ENCODE measurements around the gene CEBPA. TPM values are rescaled to one million over a fixed set of nuclear protein-coding genes. Genes with fewer than 3 reads are reported as not detected.
"Not testable (repeated sequence)": the region's sequence is repeated elsewhere in the genome, so short reads cannot be mapped to it uniquely, and the experiment has no call there.

Gene CEBPA
- total and polyA plus RNA-seq, 2 donors = 10.4 to 10.8 TPM

DNA sequence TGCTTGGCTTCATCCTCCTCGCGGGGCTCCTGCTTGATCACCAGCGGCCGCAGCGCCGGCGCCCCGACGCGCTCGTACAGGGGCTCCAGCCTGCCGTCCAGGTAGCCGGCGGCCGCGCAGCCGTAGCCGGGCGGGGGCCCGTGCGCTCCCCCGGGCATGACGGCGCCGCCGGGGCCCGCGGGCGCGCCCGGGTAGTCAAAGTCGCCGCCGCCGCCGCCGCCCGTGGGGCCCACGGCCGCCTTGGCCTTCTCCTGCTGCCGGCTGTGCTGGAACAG is 497 bp downstream of the CEBPA start:
- Histone ChIP-seq H3K4me3 (ENCODE audit: low read depth, low read length) (peak overlapping the region; percentile 72), H3K4me1 (ENCODE audit: insufficient read depth) (no peaks in the 10 kb centered on the region), H3K36me3 (ENCODE audit: insufficient read depth) (no peaks in the 10 kb centered on the region), H3K27ac (ENCODE audit: low read depth) (peak overlapping the region; percentile 23)
- DNase-seq (ENCODE audit: extremely low spot score) = no peak
- WGBS = under 1% methylated on average over 41 of the region's 41 CpGs

DNA sequence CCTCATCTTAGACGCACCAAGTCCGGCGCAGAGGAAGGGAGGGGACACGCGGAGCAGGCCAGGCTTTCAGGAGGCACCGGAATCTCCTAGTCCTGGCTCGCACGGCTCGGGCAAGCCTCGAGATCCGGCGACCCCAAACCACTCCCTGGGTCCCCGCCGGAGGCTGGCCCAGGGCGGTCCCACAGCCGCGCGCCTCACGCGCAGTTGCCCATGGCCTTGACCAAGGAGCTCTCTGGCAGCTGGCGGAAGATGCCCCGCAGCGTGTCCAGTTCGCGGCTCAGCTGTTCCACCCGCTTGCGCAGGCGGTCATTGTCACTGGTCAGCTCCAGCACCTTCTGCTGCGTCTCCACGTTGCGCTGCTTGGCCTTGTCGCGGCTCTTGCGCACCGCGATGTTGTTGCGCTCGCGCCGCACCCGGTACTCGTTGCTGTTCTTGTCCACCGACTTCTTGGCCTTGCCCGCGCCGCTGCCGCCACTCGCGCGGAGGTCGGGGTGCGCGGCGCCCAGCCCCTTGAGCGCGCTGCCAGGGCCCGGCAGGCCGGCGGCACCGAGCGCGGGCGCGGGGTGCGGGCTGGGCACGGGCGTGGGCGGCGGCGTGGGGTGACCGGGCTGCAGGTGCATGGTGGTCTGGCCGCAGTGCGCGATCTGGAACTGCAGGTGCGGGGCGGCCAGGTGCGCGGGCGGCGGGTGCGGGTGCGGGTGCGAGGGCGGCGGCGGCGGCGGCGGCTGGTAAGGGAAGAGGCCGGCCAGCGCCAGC is 1.0 kb downstream of the CEBPA start:
- no peak for DNase-seq (ENCODE audit: extremely low spot score)
- Histone ChIP-seq H3K4me3 (ENCODE audit: low read depth, low read length) (peak overlapping the region; percentile 72), H3K36me3 (ENCODE audit: insufficient read depth) (no peaks in the 10 kb centered on the region), H3K27ac (ENCODE audit: low read depth) (peak overlapping the region; percentile 42), H3K4me1 (ENCODE audit: insufficient read depth) (no peaks in the 10 kb centered on the region)
- 2% methylated on average over 91 of the region's 91 CpGs for WGBS

DNA sequence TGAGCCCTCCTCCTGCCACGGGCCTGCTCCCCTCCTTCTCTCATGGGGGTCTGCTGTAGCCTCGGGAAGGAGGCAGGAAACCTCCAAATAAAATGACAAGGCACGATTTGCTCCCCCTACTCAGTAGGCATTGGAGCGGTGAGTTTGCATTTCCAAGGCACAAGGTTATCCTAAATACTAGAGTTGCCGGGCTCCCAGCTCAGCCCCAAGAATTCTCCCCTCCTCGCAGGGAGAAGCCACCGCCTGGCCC is 1.5 kb downstream of the CEBPA start:
- 16% methylated on average over 7 of the region's 7 CpGs for WGBS
- peak overlapping the region; percentile 38 for H3K27ac ChIP-seq (ENCODE audit: low read depth)
- H3K36me3 ChIP-seq (ENCODE audit: insufficient read depth) = no peaks in the 10 kb centered on the region
- no peaks in the 10 kb centered on the region for H3K4me1 ChIP-seq (ENCODE audit: insufficient read depth)
- peak overlapping the region; percentile 72 for H3K4me3 ChIP-seq (ENCODE audit: low read depth, low read length)
- DNase-seq (ENCODE audit: extremely low spot score) = no peak

DNA sequence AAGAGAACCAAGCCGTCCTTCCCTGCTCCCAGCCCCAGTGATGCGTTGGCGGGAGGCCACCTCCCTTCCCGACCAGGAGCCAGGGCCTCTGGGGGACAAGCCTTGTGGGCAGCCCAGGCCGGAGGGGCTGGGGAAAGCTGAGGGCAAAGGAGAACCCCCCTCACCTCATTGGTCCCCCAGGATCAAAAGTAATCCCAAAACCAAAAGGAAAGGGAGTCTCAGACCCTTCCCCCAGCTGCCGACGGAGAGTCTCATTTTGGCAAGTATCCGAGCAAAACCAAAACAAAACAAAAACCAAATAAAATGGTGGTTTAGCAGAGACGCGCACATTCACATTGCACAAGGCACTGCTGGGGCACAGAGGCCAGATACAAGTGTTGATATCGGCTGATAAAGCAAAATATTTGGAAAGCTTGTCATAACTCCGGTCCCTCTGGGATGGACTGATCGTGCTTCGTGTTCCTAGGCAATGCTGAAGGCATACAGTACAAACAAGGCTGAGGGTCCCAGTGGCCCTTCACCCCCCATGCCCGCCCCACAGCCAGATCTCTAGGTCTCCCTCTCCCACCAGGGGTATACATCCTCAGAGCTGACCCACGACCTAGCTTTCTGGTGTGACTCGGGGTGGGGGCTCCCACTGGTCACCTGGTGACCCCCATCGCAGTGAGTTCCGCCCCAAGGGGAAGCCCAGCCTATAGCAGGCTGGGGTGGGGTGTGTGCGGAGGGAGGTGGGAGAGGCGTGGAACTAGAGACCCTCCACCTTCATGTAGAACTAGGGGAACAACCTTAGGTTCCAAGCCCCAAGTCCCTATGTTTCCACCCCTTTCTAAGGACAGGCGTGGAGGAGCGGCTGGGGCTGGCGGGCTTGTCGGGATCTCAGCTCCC is 2.1 kb downstream of the CEBPA start:
- Histone ChIP-seq H3K27ac (ENCODE audit: low read depth) (peak overlapping the region; percentile 38), H3K36me3 (ENCODE audit: insufficient read depth) (no peaks in the 10 kb centered on the region), H3K4me1 (ENCODE audit: insufficient read depth) (no peaks in the 10 kb centered on the region), H3K4me3 (ENCODE audit: low read depth, low read length) (peak overlapping the region; percentile 72)
- 42% methylated on average over 25 of the region's 25 CpGs for WGBS
- DNase-seq (ENCODE audit: extremely low spot score) = no peak

DNA sequence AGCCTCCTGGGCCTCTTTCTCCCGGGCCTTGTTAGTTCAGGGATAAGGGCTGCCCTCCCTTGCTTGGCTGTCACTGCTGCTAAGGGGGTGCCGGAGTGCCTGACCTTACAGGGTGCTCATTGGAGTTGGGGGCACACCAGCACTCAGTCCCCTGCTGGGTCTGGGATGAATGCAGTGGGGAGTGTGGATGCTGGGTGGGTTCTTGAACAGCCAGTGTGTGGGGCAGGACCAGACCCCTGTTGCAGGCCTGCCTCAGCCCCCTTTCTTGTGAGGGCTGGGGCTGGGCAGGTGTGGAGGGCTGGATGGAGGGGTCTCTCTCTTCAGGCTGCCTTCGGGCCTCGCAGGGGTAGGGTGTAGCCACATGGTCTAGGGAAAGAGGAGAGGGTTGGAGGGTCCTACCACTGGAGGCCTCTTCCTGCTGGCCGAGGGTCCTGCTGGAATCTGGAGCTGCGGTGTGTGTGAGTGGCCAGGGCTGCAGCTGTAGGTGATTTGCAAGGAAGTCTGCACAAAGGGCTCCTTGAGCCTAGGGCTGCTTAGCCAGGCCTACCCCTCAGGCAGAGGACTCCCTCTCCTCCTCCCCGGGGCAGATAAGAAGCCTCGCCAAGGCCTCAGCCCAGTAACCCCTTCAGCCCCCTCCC is 3.2 kb downstream of the CEBPA start:
- Histone ChIP-seq H3K36me3 (ENCODE audit: insufficient read depth) (no peaks in the 10 kb centered on the region), H3K27ac (ENCODE audit: low read depth) (no peak overlapping the region), H3K4me3 (ENCODE audit: low read depth, low read length) (no peak overlapping the region), H3K4me1 (ENCODE audit: insufficient read depth) (no peaks in the 10 kb centered on the region)
- DNase-seq (ENCODE audit: extremely low spot score) = no peak
- 79% methylated on average over 8 of the region's 8 CpGs for WGBS

DNA sequence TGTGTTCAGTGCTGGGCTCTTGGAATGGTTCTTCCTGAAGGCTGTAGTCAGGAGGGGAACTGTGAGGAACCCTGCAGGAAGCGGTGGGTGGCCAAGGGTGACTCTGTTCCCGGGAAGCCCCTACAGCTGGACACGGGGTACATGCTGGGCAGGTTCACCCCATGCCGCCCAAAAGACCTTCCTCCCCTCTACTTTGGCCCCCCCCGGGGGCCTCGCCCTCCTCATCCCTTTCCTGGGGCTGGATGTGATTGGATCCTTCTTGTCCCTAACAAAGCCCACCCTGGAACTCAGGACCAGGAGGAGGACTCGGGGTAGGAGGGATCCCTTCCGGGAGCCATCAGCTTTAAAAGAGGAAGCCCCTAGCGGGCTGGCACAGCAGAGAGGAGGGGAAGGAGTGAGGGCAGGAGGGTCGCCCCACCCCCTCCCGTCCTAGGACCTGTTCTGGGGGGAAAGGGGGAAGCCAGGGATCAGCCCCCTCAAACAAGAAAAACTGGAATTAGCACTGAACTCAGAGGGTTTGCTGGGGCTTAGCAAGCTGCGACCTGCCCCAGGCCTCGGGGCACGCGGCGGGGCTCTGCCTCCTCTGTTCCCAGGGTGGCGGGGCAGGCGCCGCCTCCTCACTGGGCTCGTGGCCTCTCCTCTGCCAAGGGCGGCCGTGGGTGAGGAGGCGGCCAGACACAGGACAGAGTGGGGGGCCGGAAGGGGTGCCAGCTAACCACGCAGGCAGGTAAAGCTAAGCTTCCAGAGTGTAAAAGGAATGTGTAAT is 4.0 kb downstream of the CEBPA start:
- peak; percentile 67 for DNase-seq (ENCODE audit: extremely low spot score)
- H3K36me3 ChIP-seq (ENCODE audit: insufficient read depth) = no peaks in the 10 kb centered on the region
- H3K4me3 ChIP-seq (ENCODE audit: low read depth, low read length) = no peak overlapping the region
- WGBS = 79% methylated on average over 25 of the region's 25 CpGs
- H3K27ac ChIP-seq (ENCODE audit: low read depth) = peak overlapping the region; percentile 54
- no peaks in the 10 kb centered on the region for H3K4me1 ChIP-seq (ENCODE audit: insufficient read depth)

DNA sequence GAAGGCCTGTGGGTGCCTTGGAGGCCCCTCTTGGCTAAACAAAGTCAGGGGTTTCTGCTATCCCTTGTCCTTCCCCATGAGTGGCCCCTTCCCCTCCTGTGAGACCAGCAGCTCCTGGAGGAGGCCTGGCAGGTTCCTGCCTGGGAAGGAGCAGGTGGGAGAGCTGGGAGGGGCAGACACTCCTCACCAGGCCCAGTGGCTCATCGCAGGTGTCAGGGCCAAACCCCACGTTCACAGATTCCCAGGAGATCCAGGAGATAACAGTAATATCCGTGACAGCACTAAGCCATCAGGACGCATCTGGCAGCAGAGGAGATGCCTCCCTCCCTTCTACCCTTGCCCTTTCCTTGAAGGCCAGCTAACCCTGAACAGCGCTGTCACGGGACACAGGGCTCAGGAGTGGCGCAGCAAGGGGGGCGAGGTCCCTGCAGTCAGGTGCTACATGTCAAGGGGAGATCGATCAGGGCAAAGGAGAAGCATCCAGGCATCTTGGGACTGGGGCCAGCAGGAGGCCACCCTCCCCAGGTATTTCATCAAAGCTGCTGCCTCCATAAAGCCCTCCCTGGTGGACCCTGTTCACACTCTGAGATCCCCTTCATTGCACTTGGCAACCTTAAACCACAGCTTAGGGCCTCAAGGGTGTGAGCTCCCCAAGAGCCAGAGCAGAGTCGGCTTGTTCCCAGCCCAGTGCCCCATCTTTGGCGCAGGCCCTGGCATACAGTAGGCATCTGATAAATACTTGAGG is 4.8 kb downstream of the CEBPA start:
- no peak for DNase-seq (ENCODE audit: extremely low spot score)
- Histone ChIP-seq H3K36me3 (ENCODE audit: insufficient read depth) (no peaks in the 10 kb centered on the region), H3K4me3 (ENCODE audit: low read depth, low read length) (no peak overlapping the region), H3K4me1 (ENCODE audit: insufficient read depth) (no peaks in the 10 kb centered on the region), H3K27ac (ENCODE audit: low read depth) (no peak overlapping the region)
- 85% methylated on average over 11 of the region's 11 CpGs for WGBS

DNA sequence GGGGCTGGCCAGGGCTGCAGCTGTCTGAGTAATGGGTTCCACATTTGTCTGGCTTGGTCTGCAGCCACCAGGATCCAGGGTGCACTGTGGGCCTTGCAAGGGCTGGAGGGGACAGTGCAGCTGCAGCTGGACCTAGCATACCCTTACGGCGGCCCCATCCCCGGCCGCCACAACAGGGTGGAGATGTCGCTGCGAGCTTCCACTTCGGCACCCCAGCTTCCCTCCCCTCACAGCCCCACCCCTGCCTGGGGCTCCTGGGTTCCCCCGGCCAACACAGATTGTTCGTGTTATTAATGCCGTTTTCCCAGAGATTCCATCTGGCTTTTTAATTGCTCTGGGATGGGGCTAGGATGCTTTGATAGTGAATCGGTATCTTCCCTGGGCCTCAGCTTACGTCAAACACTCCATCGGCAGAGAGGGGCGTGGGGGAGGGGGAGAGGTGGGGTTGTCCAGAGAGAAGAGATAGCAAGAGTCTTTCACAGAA is 5.8 kb downstream of the CEBPA start:
- no peak overlapping the region for H3K4me3 ChIP-seq (ENCODE audit: low read depth, low read length)
- WGBS = 57% methylated on average over 14 of the region's 14 CpGs
- no peak overlapping the region for H3K27ac ChIP-seq (ENCODE audit: low read depth)
- no peak for DNase-seq (ENCODE audit: extremely low spot score)
- H3K36me3 ChIP-seq (ENCODE audit: insufficient read depth) = no peaks in the 10 kb centered on the region
- no peaks in the 10 kb centered on the region for H3K4me1 ChIP-seq (ENCODE audit: insufficient read depth)

DNA sequence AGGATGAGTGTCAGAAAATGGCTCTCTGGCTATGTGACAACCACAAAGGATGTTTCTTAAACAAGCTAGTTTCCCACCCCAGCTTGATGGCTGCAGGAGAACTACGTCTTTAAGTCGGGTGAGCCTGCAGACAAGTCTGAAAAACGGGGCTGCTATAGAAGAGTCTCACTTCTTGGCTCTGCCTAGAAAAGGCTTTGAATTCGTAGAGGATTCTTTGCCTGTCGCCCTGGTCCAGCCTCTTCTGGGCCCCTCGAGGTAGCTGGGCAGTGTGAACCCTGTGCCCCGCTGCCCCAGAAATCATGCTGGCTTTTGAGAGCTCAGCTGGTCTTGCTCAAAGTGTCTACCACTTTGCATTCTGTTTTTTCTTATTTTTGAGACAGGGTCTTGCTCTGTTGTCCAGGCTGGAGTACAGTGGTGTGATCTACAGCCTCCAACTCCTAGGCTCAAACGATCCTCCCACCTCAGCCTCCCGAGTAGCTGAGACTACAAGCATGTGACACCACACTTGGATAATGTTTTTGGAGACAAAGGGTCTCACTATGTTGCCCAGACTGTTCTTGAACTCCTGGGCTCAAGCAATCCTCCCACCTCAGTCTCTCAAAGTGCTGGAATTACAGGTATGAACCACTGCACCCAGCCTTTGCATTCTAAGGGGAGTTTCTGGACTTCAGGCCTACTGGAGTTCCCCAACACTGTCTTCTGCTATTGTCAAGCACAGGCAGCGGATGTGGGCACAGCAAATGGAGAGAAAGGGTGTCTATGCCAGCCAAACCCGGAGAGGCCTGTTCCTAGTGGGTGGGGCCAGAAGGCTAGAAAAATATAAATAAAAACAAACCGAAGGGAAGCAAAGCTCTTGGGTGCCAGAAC is 6.5 kb downstream of the CEBPA start:
- no peak for DNase-seq (ENCODE audit: extremely low spot score)
- WGBS = 85% methylated on average over 12 of the region's 12 CpGs
- Histone ChIP-seq H3K27ac (ENCODE audit: low read depth) (no peak overlapping the region), H3K36me3 (ENCODE audit: insufficient read depth) (no peaks in the 10 kb centered on the region), H3K4me3 (ENCODE audit: low read depth, low read length) (no peak overlapping the region), H3K4me1 (ENCODE audit: insufficient read depth) (no peaks in the 10 kb centered on the region)

DNA sequence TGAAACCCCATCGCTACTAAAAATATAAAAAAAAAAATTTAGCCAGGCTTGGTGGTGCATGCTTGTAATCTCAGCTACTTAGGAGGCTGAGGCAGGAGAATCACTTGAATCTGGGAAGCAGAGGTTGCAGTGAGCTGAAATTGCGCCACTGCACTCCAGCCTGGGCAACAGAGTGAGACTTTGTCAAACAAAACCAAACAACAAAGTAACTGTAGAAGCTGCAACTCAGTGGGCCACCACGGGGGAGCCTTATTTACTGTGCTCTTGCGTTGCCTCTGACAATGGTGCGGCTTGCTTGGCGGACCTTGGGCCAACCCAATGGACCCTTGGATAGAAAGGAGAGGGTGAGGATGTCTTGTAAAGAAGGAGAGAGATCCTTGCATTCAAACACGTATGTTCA is 7.3 kb downstream of the CEBPA start:
- H3K36me3 ChIP-seq (ENCODE audit: insufficient read depth); DNase-seq (ENCODE audit: extremely low spot score); H3K4me3 ChIP-seq (ENCODE audit: low read depth, low read length); H3K27ac ChIP-seq (ENCODE audit: low read depth); H3K4me1 ChIP-seq (ENCODE audit: insufficient read depth): not testable (repeated sequence)
- WGBS = 96% methylated on average over 7 of the region's 7 CpGs

DNA sequence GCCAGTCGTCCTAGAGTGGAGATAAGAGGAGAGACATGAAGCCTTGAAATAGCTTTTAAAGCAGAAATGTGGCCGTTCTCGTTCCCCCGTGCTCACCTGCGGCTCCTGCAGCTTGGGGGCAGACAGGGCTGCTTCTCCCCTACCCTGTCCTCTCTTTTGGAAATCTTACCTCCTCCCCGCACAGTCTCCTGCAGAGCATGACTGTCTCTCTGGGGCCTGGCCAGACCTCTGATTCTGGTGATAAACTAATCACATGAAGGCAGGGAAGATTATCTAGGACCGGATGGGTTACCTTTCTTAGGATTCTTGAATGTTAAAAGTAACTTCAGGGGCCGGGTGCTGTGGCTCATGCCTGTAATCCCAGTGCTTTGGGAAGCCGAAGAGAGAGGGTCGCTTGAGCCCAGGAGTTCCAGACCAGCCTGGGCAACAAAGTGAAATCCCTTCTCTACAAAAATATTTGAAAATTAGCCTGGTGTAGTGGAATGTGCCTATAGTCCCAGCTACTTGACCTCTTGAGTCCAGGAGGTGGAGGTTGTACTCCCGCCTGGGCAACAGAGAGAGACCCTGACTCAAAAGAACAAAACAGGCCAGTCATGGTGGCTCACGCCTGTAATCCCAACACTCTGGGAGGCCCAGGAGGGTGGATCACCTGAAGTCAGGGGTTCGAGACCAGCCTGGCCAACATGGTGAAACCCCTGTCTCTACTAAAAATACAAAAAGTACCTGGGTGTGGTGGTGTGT is 8.1 kb downstream of the CEBPA start:
- Histone ChIP-seq H3K36me3 (ENCODE audit: insufficient read depth) (no peaks in the 10 kb centered on the region), H3K27ac (ENCODE audit: low read depth) (no peak overlapping the region), H3K4me3 (ENCODE audit: low read depth, low read length) (no peak overlapping the region), H3K4me1 (ENCODE audit: insufficient read depth) (no peaks in the 10 kb centered on the region)
- WGBS = 70% methylated on average over 13 of the region's 13 CpGs
- DNase-seq (ENCODE audit: extremely low spot score) = no peak

Data from urinary bladder (tissue), 4 donors.